ENCODE results near the gene GARIN5B.

The GARIN5B gene

GRCh38 chr19:55315956-55316525 lies 47.0 kb downstream of the GARIN5B start:
- Mint-ChIP-seq H3K4me3 (no peak overlapping the region), H3K27me3 (ENCODE audit: low read depth) (no peaks in the 10 kb centered on the region), H3K36me3 (ENCODE audit: low read depth) (no peaks in the 10 kb centered on the region), H3K9me3 (no peaks in the 10 kb centered on the region), H3K27ac (no peak overlapping the region), H3K4me1 (ENCODE audit: low read depth) (no peaks in the 10 kb centered on the region)

- Mint-ChIP-seq H3K4me1 (ENCODE audit: low read depth) (no peaks in the 10 kb centered on the region), H3K27ac (no peak overlapping the region)
Measured at GRCh38 chr19:55314396-55314795, 48.7 kb downstream of the GARIN5B start.

GRCh38 chr19:55312621-55313512 lies 50.2 kb downstream of the GARIN5B start:
- Mint-ChIP-seq H3K4me1 (ENCODE audit: low read depth) (no peaks in the 10 kb centered on the region), H3K9me3 (no peaks in the 10 kb centered on the region), H3K27me3 (ENCODE audit: low read depth) (no peaks in the 10 kb centered on the region), H3K36me3 (ENCODE audit: low read depth) (no peaks in the 10 kb centered on the region), H3K4me3 (no peak overlapping the region), H3K27ac (no peak overlapping the region)

More at GRCh38 chr19:55314396-55314795, 48.7 kb downstream of the GARIN5B start:
- no peaks in the 10 kb centered on the region for H3K9me3 Mint-ChIP-seq
- H3K4me3 Mint-ChIP-seq = no peak overlapping the region
- no peaks in the 10 kb centered on the region for H3K27me3 Mint-ChIP-seq (ENCODE audit: low read depth)
- no peaks in the 10 kb centered on the region for H3K36me3 Mint-ChIP-seq (ENCODE audit: low read depth)

GRCh38 chr19:55311797-55312196 lies 51.3 kb downstream of the GARIN5B start:
- no peaks in the 10 kb centered on the region for H3K9me3 Mint-ChIP-seq
- H3K27me3 Mint-ChIP-seq (ENCODE audit: low read depth) = no peaks in the 10 kb centered on the region
- no peaks in the 10 kb centered on the region for H3K4me1 Mint-ChIP-seq (ENCODE audit: low read depth)
- peaks cover 3% of the 10 kb centered on the region for H3K36me3 Mint-ChIP-seq (ENCODE audit: low read depth)
- no peak overlapping the region for H3K4me3 Mint-ChIP-seq
- no peak overlapping the region for H3K27ac Mint-ChIP-seq

GRCh38 chr19:55311397-55311796 lies 51.7 kb downstream of the GARIN5B start:
- no peak overlapping the region for H3K27ac Mint-ChIP-seq
- H3K4me3 Mint-ChIP-seq = no peak overlapping the region
- no peaks in the 10 kb centered on the region for H3K4me1 Mint-ChIP-seq (ENCODE audit: low read depth)
- peaks cover 3% of the 10 kb centered on the region for H3K36me3 Mint-ChIP-seq (ENCODE audit: low read depth)
- H3K27me3 Mint-ChIP-seq (ENCODE audit: low read depth) = no peaks in the 10 kb centered on the region
- no peaks in the 10 kb centered on the region for H3K9me3 Mint-ChIP-seq

- H3K27ac Mint-ChIP-seq = no peak overlapping the region
- H3K27me3 Mint-ChIP-seq (ENCODE audit: low read depth) = no peaks in the 10 kb centered on the region
- H3K9me3 Mint-ChIP-seq = no peaks in the 10 kb centered on the region
- no peak overlapping the region for H3K4me3 Mint-ChIP-seq
- H3K36me3 Mint-ChIP-seq (ENCODE audit: low read depth) = peaks cover 3% of the 10 kb centered on the region
- peaks cover 2% of the 10 kb centered on the region for H3K4me1 Mint-ChIP-seq (ENCODE audit: low read depth)
Measured at GRCh38 chr19:55310498-55310897, 52.6 kb downstream of the GARIN5B start.

- H3K4me1 Mint-ChIP-seq (ENCODE audit: low read depth) = peaks cover 2% of the 10 kb centered on the region
- H3K27ac Mint-ChIP-seq = no peak overlapping the region
- H3K9me3 Mint-ChIP-seq = no peaks in the 10 kb centered on the region
- peaks cover 6% of the 10 kb centered on the region for H3K36me3 Mint-ChIP-seq (ENCODE audit: low read depth)
- H3K27me3 Mint-ChIP-seq (ENCODE audit: low read depth) = no peaks in the 10 kb centered on the region
- H3K4me3 Mint-ChIP-seq = no peak overlapping the region
Measured at GRCh38 chr19:55309448-55309847, 53.6 kb downstream of the GARIN5B start.

GRCh38 chr19:55308281-55308680 lies 54.8 kb downstream of the GARIN5B start:
- Mint-ChIP-seq H3K4me3 (no peak overlapping the region), H3K27ac (no peak overlapping the region), H3K27me3 (ENCODE audit: low read depth) (no peaks in the 10 kb centered on the region), H3K9me3 (no peaks in the 10 kb centered on the region), H3K4me1 (ENCODE audit: low read depth) (peaks cover 2% of the 10 kb centered on the region), H3K36me3 (ENCODE audit: low read depth) (peaks cover 6% of the 10 kb centered on the region)

GRCh38 chr19:55306712-55307111 lies 56.3 kb downstream of the GARIN5B start:
- no peaks in the 10 kb centered on the region for H3K9me3 Mint-ChIP-seq
- H3K36me3 Mint-ChIP-seq (ENCODE audit: low read depth) = peaks cover 6% of the 10 kb centered on the region
- H3K4me1 Mint-ChIP-seq (ENCODE audit: low read depth) = peaks cover 6% of the 10 kb centered on the region
- no peaks in the 10 kb centered on the region for H3K27me3 Mint-ChIP-seq (ENCODE audit: low read depth)
- no peak overlapping the region for H3K27ac Mint-ChIP-seq
- no peak overlapping the region for H3K4me3 Mint-ChIP-seq

- Mint-ChIP-seq H3K27ac (no peak overlapping the region), H3K27me3 (ENCODE audit: low read depth) (no peaks in the 10 kb centered on the region), H3K4me1 (ENCODE audit: low read depth) (peaks cover 8% of the 10 kb centered on the region), H3K9me3 (no peaks in the 10 kb centered on the region), H3K4me3 (no peak overlapping the region), H3K36me3 (ENCODE audit: low read depth) (peaks cover 6% of the 10 kb centered on the region)
Measured at GRCh38 chr19:55305983-55306562, 57.0 kb downstream of the GARIN5B start.

GRCh38 chr19:55305491-55305890 lies 57.6 kb downstream of the GARIN5B start:
- H3K36me3 Mint-ChIP-seq (ENCODE audit: low read depth) = peaks cover 6% of the 10 kb centered on the region
- H3K4me3 Mint-ChIP-seq = no peak overlapping the region
- peak overlapping the region; percentile 59 for H3K27ac Mint-ChIP-seq
- H3K27me3 Mint-ChIP-seq (ENCODE audit: low read depth) = no peaks in the 10 kb centered on the region
- peaks cover 8% of the 10 kb centered on the region for H3K4me1 Mint-ChIP-seq (ENCODE audit: low read depth)
- no peaks in the 10 kb centered on the region for H3K9me3 Mint-ChIP-seq

- Mint-ChIP-seq H3K9me3 (no peaks in the 10 kb centered on the region), H3K4me3 (no peak overlapping the region), H3K27ac (no peak overlapping the region), H3K36me3 (ENCODE audit: low read depth) (peaks cover 6% of the 10 kb centered on the region), H3K27me3 (ENCODE audit: low read depth) (no peaks in the 10 kb centered on the region), H3K4me1 (ENCODE audit: low read depth) (peaks cover 8% of the 10 kb centered on the region)
Measured at GRCh38 chr19:55304980-55305379, 58.1 kb downstream of the GARIN5B start.
